Retinal pigment epithelial cell (primary cell): ENCODE data around the gene PRSS56.

ENCODE experiments used
- DNase-seq: peaks from one replicate; pipeline ENCODE4 v3.0.0-alpha.2; 2010; ENCODE audit warnings: low read depth
- H3K4me3 ChIP-seq: 2 replicates; pipeline ENCODE4 v1.5.1; 2011; ENCODE audit warnings: mild to moderate bottlenecking, low read length, control low read depth, moderate library complexity
- TF ChIP-seq, protein P1 (sequence below): conservative IDR thresholded peaks from 2 replicates; pipeline ENCODE4 v1.5.1; 2011; ENCODE audit warnings: low read depth, low read length, control low read depth, inconsistent platforms

The PRSS56 gene

DNA sequence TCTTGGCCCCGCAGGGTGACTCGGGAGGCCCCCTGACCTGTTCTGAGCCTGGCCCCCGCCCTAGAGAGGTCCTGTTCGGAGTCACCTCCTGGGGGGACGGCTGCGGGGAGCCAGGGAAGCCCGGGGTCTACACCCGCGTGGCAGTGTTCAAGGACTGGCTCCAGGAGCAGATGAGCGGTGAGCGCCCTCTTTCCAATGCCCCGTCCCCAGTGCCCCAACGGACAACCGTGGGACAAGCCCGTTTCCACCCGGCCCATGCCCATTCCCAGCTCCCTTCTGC lies 3.2 kb downstream of the PRSS56 start:
- no peak overlapping the region for H3K4me3 ChIP-seq
- TF ChIP-seq, protein P1, sequence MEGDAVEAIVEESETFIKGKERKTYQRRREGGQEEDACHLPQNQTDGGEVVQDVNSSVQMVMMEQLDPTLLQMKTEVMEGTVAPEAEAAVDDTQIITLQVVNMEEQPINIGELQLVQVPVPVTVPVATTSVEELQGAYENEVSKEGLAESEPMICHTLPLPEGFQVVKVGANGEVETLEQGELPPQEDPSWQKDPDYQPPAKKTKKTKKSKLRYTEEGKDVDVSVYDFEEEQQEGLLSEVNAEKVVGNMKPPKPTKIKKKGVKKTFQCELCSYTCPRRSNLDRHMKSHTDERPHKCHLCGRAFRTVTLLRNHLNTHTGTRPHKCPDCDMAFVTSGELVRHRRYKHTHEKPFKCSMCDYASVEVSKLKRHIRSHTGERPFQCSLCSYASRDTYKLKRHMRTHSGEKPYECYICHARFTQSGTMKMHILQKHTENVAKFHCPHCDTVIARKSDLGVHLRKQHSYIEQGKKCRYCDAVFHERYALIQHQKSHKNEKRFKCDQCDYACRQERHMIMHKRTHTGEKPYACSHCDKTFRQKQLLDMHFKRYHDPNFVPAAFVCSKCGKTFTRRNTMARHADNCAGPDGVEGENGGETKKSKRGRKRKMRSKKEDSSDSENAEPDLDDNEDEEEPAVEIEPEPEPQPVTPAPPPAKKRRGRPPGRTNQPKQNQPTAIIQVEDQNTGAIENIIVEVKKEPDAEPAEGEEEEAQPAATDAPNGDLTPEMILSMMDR: no peak
- DNase-seq: no peak

DNA sequence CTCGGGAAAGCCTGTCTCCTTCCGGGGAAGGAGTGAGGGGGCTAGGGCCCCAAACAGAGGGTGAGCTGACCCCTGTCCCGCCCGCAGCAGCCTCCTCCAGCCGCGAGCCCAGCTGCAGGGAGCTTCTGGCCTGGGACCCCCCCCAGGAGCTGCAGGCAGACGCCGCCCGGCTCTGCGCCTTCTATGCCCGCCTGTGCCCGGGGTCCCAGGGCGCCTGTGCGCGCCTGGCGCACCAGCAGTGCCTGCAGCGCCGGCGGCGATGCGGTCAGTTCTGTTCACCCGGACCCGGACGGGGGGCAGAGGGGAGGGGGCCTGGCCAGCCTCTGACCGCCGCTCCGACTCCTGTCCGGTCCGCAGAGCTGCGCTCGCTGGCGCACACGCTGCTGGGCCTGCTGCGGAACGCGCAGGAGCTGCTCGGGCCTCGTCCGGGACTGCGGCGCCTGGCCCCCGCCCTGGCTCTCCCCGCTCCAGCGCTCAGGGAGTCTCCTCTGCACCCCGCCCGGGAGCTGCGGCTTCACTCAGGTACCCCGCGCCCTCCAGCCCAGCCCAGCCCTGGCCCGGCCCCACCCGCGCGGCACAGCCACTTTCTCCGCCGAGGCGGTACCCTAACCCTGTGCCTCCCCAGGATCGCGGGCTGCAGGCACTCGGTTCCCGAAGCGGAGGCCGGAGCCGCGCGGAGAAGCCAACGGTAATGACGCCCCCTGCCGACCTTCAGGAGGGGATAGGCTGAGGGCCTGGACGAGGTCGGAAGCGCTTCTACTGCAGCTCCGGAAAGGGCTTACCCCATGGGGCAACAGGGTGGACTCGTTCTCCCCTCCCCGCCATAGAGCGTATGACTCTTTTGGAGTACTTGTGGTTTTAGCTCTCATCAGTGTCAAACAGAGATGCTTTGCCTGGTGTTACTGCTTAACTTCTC lies 3.8 kb downstream of the PRSS56 start:
- TF ChIP-seq, protein P1: peak; percentile 47
- no peak overlapping the region for H3K4me3 ChIP-seq
- no peak for DNase-seq

DNA sequence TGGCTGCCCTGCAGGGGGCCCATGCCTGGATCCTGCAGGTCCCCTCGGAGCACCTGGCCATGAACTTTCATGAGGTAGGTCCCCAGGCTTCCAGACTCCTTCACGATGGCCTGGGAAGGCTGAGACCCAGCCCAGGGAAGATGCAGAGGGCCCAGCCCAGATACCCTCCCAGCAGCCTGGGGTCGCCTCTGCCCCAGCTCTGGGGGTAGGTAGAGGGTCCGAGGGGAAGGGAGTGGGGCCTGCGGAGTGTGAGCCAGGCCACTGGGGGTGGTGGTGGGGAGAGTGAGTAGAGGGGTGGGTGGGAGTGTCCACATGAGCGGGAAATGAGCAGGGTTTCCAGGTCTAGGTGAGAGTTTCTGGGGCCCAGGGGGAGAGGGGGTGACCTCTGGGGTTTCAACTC lies 4.6 kb downstream of the PRSS56 start:
- no peak for DNase-seq
- H3K4me3 ChIP-seq: no peak overlapping the region
- TF ChIP-seq, protein P1: no peak

DNA sequence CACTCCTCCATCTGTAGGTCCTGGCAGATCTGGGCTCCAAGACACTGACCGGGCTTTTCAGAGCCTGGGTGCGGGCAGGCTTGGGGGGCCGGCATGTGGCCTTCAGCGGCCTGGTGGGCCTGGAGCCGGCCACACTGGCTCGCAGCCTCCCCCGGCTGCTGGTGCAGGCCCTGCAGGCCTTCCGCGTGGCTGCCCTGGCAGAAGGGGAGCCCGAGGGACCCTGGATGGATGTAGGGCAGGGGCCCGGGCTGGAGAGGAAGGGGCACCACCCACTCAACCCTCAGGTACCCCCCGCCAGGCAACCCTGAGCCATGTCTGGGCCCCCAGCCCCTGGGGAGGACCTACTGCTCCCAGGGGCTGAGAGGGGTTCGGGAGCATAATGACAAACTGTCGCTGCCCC lies 5.0 kb downstream of the PRSS56 start:
- no peak for DNase-seq
- TF ChIP-seq, protein P1: no peak
- H3K4me3 ChIP-seq: no peak overlapping the region

DNA sequence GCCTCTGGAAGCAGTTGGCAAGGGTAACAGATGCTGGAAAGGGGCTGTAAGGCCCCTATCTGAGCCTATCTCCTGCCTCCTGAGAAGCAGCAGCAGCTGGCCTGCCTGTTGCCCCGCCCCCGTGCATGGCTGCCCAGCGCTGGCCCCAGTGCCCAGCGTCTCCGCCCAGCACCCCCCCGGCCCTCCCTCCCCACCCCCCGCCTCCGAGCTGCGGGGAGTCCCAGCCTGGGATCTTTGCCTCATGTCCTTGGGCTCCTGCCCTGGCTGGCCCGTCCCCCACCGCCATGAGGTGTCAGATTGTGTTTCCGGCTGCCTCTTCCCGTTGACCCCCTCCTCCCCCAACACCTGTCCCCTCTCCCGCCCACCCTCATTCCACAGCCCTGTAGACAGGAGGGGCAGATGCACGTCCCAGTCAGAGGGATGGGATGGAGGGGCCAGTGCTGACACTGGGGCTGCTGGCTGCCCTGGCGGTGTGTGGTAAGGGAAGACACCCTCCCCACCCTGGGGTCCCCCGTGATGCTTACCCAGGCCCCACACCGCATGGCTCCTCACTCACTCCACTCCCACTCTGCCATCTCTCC lies 5.7 kb downstream of the PRSS56 start, which contains the start of gene CHRND:
Gene CHRND (plus strand): TSS at position 370 of the 581 bp plus-strand sequence. CDS start 56 bp downstream, at position 426.
- H3K4me3 ChIP-seq: no peak within 1 kb of the TSS
- DNase-seq: no peak
- TF ChIP-seq, protein P1: no peak

DNA sequence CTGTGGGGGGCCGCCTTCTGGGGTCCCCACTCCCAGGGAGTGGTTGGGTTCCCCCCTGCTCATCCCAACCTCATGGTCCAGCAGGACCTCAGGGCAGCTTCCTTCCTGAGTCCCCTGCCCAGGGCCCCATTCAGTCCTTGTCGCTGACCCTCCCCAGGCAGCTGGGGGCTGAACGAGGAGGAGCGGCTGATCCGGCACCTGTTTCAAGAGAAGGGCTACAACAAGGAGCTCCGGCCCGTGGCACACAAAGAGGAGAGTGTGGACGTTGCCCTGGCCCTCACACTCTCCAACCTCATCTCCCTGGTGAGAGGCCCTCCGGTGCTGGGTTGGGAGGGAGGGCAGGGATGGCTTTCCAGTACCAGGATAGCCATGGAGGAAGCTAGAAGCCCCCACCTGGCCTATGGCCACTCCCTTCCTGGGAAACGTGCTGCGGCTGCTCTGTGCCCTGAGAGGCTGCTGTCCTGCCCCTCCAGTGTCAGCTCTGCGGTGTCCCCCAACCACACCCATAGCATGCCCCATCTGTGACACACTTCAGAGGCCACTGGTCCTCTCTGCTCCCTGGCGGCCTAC lies 6.3 kb downstream of the PRSS56 start:
- no peak for DNase-seq
- TF ChIP-seq, protein P1: no peak
- no peak overlapping the region for H3K4me3 ChIP-seq
